ENCODE measurements around the gene MRPL37.

- TF ChIP-seq CTCF (IDR thresholded peaks at IDR 0.05) (no peak), EZH2 (IDR thresholded peaks at IDR 0.05) (no peak), EZH2phosphoT487 (IDR thresholded peaks at IDR 0.05) (no peak)
Measured at GRCh38 chr1:54174106-54174505, 25.9 kb upstream of the MRPL37 start.

Measured in neural progenitor cell (in vitro differentiated cells).